ENCODE measurements around the gene IER5. TPM values are rescaled to one million over a fixed set of nuclear protein-coding genes. Genes with fewer than 3 reads are reported as not detected.

The IER5 gene
- total RNA-seq, 6 experiments from 2014 or later: 35.7 to 49.1 (median 43.4) TPM

DNA sequence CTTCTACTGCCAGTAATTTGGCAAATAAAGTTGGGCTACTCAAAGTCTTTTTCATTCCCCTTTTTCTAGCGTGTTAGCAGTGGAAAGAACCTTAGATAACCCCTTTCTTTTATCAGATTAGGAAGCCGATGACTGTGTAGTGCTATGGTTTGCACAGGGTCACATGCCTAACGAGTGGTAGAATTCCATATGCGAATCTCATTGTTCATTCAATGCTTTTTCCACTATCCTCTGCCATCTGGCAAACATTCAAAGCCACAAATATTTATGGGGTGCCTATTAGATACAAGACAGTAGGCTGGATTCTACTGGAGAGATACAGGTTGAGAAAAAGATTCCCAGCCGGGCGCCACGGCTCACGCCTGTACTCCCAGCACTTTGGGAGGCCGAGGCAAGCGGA is 14.9 kb upstream of the IER5 start:
- Mint-ChIP-seq H3K4me3 (peak overlapping the region; percentile 65), H3K27me3 (ENCODE audit: insufficient read depth) (peaks cover 3% of the 10 kb centered on the region), H3K27ac (peak overlapping the region; percentile 86), H3K9me3 (no peaks in the 10 kb centered on the region), H3K36me3 (ENCODE audit: low read depth) (peaks cover 12% of the 10 kb centered on the region), H3K4me1 (ENCODE audit: low read depth) (peaks cover 65% of the 10 kb centered on the region)
- TF ChIP-seq CTCF (IDR thresholded peaks at IDR 0.05): no peak
- peak; percentile 99 for DNase-seq

DNA sequence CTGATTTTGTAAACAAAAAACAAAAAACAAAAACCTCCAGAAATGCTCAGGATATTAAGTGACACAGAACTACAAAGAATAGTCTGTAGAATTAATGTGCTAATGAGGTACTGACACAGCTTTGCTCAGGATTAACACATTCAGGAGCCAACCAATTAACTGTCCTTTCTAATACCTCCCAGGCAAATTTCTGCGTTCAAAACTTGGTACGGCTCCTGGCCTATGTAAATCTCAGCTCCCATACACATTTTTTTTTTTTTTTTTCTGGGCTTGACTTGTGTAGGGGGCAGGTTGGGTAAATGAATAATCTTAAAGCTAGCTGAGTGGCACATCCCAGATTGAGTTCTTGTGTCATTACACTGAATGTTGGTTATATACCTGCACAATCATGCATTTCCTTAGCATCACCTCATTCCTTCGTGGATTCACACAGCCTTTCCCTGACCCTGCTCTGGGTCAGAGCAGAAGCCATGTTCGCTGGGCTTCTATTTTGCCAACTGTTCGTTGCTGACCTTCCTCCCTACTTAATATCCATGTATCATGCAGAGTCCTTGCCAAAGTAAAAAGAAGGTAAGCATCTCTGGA is 12.6 kb upstream of the IER5 start:
- Mint-ChIP-seq H3K27ac (peak overlapping the region; percentile 10; the same call in 1 of the 2 replicates), H3K27me3 (ENCODE audit: insufficient read depth) (peaks cover 3% of the 10 kb centered on the region), H3K36me3 (ENCODE audit: low read depth) (peaks cover 4% of the 10 kb centered on the region; the same call in 1 of the 2 replicates), H3K9me3 (no peaks in the 10 kb centered on the region), H3K4me3 (no peak overlapping the region; the same call in 1 of the 2 replicates), H3K4me1 (ENCODE audit: low read depth) (peaks cover 82% of the 10 kb centered on the region)
- no peak for TF ChIP-seq CTCF (IDR thresholded peaks at IDR 0.05)
- no peak for DNase-seq

DNA sequence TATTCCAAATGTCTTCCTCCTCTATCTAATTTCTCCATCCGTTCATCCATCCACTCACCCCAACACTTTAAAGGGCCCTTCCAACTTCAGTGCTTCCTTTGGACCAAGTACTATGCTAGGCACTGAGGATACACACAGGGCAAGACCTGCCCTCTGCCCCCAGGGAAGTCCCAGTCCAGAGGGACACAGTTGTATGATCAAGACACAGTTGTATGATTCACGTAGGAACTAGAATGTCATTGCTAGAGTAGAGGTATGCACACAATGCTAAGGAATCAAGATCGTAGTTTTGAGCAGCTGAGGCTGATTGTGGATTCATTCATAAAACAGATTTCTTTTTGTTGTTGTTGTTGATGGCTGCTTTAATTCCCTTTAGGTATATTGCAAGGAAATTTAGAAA is 11.6 kb upstream of the IER5 start:
- Mint-ChIP-seq H3K9me3 (no peaks in the 10 kb centered on the region), H3K36me3 (ENCODE audit: low read depth) (peaks cover 4% of the 10 kb centered on the region; the same call in 1 of the 2 replicates), H3K27ac (peak overlapping the region; percentile 99), H3K27me3 (ENCODE audit: insufficient read depth) (peaks cover 3% of the 10 kb centered on the region), H3K4me3 (peak overlapping the region; percentile 25; the same call in 1 of the 2 replicates), H3K4me1 (ENCODE audit: low read depth) (peaks cover 82% of the 10 kb centered on the region)
- no peak for TF ChIP-seq CTCF (IDR thresholded peaks at IDR 0.05)
- DNase-seq: no peak

GRCh38 chr1:181077576-181078242 is 10.8 kb upstream of the IER5 start:
- Mint-ChIP-seq H3K4me3 (peak overlapping the region; percentile 44), H3K4me1 (ENCODE audit: low read depth) (peaks cover 80% of the 10 kb centered on the region), H3K36me3 (ENCODE audit: low read depth) (peaks cover 4% of the 10 kb centered on the region; the same call in 1 of the 2 replicates), H3K27ac (peak overlapping the region; percentile 99), H3K27me3 (ENCODE audit: insufficient read depth) (peaks cover 3% of the 10 kb centered on the region), H3K9me3 (no peaks in the 10 kb centered on the region)
- peak; percentile 43 for DNase-seq
- no peak for TF ChIP-seq CTCF (IDR thresholded peaks at IDR 0.05)

DNA sequence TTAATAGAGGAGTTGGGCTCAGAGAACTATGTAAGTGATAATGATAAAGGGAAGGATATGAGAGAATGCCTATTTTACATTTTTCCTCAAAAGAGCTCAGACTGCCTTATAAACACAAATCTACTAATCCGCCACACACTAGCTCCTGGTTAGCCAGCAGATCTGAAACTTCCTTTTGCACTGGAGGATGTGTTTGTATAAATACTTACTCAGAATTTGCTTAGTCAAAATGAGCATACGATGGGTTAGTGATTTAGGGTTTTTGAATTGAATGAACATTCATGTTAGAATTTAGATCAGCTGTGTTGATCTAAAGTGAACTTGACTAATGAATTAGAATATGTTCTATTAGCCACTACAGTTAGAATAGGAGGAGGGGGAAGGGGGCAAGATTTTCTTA is 9.1 kb upstream of the IER5 start:
- no peak for TF ChIP-seq CTCF (IDR thresholded peaks at IDR 0.05)
- Mint-ChIP-seq H3K27ac (peak overlapping the region; percentile 99), H3K4me1 (ENCODE audit: low read depth) (peaks cover 71% of the 10 kb centered on the region), H3K27me3 (ENCODE audit: insufficient read depth) (no peaks in the 10 kb centered on the region; the same call in 1 of the 2 replicates), H3K36me3 (ENCODE audit: low read depth) (peaks cover 4% of the 10 kb centered on the region; the same call in 1 of the 2 replicates), H3K4me3 (peak overlapping the region; percentile 44), H3K9me3 (no peaks in the 10 kb centered on the region)
- peak; percentile 54 for DNase-seq

Data from HFFc6 (cell line).